ENCODE data around the gene KPNB1. TPM values are rescaled to one million over a fixed set of nuclear protein-coding genes. Genes with fewer than 3 reads are reported as not detected.

Gene KPNB1
- total RNA-seq, 1 experiment from 2014 or later: 742 TPM

DNA sequence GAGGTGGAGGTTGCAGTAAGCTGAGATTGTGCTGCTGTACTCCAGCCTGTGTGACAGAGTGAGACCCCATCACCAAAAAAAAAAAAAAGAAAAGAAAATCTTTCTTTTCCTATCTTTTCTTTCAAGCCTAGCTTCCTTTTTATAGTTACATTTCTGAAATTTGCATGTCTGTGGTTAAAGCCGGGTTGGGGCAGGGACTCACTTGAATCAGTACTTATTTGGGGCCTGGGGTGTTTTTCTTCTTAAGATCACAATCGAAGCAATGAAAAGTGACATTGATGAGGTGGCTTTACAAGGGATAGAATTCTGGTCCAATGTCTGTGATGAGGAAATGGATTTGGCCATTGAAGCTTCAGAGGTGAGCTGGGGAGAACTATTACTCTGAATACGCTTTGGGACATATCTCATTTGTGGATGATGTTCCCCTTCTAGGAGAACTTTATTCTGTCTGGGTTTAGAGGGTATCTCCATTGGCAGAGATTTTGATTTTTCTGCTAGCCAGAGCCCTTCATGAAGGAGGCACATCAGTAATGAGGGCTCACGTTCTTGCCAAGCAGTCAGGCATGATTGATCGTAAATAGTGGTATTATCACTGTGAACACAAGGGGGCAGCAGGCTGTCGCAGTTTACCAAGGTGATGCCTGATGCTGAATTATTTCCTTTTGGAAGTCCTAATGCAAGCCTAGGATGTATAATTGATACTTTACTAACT, 14.3 kb downstream of the KPNB1 start:
- Histone ChIP-seq H3K9me3 (ENCODE audit: control insufficient read depth, low read depth, low read length) (no peaks in the 10 kb centered on the region), H3K79me2 (ENCODE audit: insufficient read depth, low read length) (0 out of 2 replicates have a peak, but pooled peaks cover 2% of the 10 kb centered on the region), H4K5ac (ENCODE audit: insufficient read length, low read depth, low read length) (no peak overlapping the region), H3T11ph (ENCODE audit: low read length) (no peak overlapping the region), H2AFZ (ENCODE audit: low read length) (no peak overlapping the region), H3K23ac (ENCODE audit: insufficient read length, low read depth, low read length) (no peak overlapping the region), H3K27ac (ENCODE audit: insufficient read length, low read depth, low read length) (no peak overlapping the region), H3K9ac (ENCODE audit: extremely low read depth, insufficient read length, low read length) (no peak overlapping the region), H2BK5ac (ENCODE audit: insufficient read length, low read length) (no peak overlapping the region), H3K4me1 (ENCODE audit: insufficient read depth, low read length) (peaks cover 3% of the 10 kb centered on the region), H2BK15ac (ENCODE audit: low read depth, low read length) (no peak overlapping the region), H4K8ac (replicated peaks; ENCODE audit: insufficient read length, low read depth, low read length) (no peak overlapping the region), H3K4me2 (ENCODE audit: insufficient read depth, insufficient read length, low read length) (no peak overlapping the region), H4K20me1 (ENCODE audit: control insufficient read depth, insufficient read depth, insufficient read length) (no peaks in the 10 kb centered on the region), H3K14ac (ENCODE audit: insufficient read depth, low read length) (no peak overlapping the region), H3K4ac (ENCODE audit: low read depth, low read length) (no peak overlapping the region), H4K91ac (ENCODE audit: insufficient read length, low read depth, low read length) (no peak overlapping the region), H3K27me3 (ENCODE audit: insufficient read depth, low read length) (no peaks in the 10 kb centered on the region), H2BK20ac (ENCODE audit: low read depth, low read length, poor library complexity, severe bottlenecking) (no peak overlapping the region), H2BK120ac (ENCODE audit: low read depth, low read length, poor library complexity, severe bottlenecking) (no peak overlapping the region), H3K56ac (ENCODE audit: insufficient read length, low read depth, low read length) (no peak overlapping the region), H3K18ac (ENCODE audit: insufficient read length, low read depth, low read length) (no peak overlapping the region), H2BK12ac (ENCODE audit: insufficient read length, low read depth, low read length) (no peak overlapping the region), H3K79me1 (ENCODE audit: insufficient read depth, low read depth, low read length, poor library complexity, severe bottlenecking) (peaks cover 5% of the 10 kb centered on the region), H3K23me2 (ENCODE audit: insufficient read length, low read depth, low read length, poor library complexity, severe bottlenecking) (no peaks in the 10 kb centered on the region), H2AK5ac (ENCODE audit: insufficient read length, low read length) (no peak overlapping the region)
- peaks cover 14 to 18% of the 10 kb centered on the region in 2 experiments for H3K4me1 Mint-ChIP-seq
- TF ChIP-seq, protein P1, sequence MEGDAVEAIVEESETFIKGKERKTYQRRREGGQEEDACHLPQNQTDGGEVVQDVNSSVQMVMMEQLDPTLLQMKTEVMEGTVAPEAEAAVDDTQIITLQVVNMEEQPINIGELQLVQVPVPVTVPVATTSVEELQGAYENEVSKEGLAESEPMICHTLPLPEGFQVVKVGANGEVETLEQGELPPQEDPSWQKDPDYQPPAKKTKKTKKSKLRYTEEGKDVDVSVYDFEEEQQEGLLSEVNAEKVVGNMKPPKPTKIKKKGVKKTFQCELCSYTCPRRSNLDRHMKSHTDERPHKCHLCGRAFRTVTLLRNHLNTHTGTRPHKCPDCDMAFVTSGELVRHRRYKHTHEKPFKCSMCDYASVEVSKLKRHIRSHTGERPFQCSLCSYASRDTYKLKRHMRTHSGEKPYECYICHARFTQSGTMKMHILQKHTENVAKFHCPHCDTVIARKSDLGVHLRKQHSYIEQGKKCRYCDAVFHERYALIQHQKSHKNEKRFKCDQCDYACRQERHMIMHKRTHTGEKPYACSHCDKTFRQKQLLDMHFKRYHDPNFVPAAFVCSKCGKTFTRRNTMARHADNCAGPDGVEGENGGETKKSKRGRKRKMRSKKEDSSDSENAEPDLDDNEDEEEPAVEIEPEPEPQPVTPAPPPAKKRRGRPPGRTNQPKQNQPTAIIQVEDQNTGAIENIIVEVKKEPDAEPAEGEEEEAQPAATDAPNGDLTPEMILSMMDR (conservative IDR thresholded peaks at IDR 0.05): peak; percentile 86
- peak; percentile 79 for DNase-seq
- H3K27ac Mint-ChIP-seq: peak overlapping the region in 2 of 3 experiments; percentile 1 to 95; a peak in 2 of 7 replicates
- H3K4me3 Mint-ChIP-seq: peak overlapping the region; percentile 37 to 62; a peak in 2 of 5 replicates
- H3K36me3 Mint-ChIP-seq (ENCODE audit: insufficient read depth in 1 of 3, low read depth in 3 of 3): peaks cover 56 to 92% (median 90%) of the 10 kb centered on the region in 3 experiments; a peak in 6 of 7 replicates
- no peaks in the 10 kb centered on the region for H3K27me3 Mint-ChIP-seq (ENCODE audit: low read depth)
- H3K9me3 Mint-ChIP-seq: no peaks in the 10 kb centered on the region
- WGBS (ENCODE audit: extremely low coverage, insufficient read length, low lambda C conversion rate): no CpG with 5 or more reads among the region's 6 CpGs
